Hematopoietic multipotent progenitor cell treated with erythropoietin and hydrocortisone succinate and interleukin-3 and kit ligand, for 4 days (in vitro differentiated cells): Measurements from ENCODE around the gene LGALS14.
A peak's percentile ranks its signal among the peaks of the same experiment; 100 is the strongest.
"Not testable (repeated sequence)": the region's sequence is repeated elsewhere in the genome, so short reads cannot be mapped to it uniquely, and the experiment has no call there.

Source experiments
- DNase-seq: peaks from one replicate; pipeline ENCODE4 v3.0.0-alpha.2; 2015

Gene LGALS14, protein sequence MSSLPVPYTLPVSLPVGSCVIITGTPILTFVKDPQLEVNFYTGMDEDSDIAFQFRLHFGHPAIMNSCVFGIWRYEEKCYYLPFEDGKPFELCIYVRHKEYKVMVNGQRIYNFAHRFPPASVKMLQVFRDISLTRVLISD

GRCh38 chr19:39704181-39705044 lies at the start of gene LGALS14:
TSS of gene LGALS14 (plus strand) at chr19:39704481. CDS start at chr19:39704529, 48 bp downstream.
- no peak for DNase-seq

DNA sequence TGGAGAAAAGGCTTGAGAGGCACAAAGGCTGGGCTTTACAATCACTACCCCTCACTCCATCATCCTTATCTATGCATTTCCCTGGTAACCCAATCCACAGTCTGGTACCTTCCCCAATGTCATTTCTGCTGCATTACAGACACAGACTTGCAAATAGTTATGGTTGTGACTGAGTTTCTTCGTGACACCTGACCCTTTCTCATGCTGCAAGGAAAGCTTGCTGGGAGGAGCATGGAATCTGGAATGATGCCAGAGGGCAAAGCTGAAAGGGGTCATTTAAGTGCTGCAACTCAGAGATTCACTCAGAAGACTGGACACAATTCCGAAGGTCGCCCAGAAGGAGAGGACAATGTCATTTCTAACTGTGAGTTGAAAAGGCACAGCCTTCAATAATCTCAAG lies 48.7 kb upstream of the LGALS14 start, which contains the start of gene LGALS16:
Gene LGALS16 (plus strand): TSS at position 301 of the 400 bp plus-strand sequence. CDS start 49 bp downstream, at position 350.
- no peak for DNase-seq

DNA sequence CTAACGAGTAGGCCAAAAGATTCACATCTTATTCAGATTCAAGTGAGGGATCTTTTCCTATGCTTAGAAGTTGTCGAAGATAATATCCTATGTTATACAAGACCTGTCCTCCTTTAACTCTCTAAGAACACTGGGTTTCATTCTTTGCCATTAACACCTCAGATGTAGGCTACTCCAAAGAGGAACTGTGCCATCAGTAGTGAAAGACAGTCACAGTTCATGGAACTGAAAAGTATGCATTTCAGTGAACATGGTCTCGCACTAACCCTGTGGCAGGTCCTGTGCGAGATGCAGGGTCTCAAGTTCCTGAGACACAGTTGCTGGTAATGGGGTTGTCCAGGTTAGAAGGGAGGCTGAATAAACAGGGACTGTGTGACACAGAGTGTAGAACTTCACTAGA lies 44.5 kb upstream of the LGALS14 start:
- DNase-seq = no peak

- no peak for DNase-seq
These were observed 43.6 kb upstream of the LGALS14 start for GRCh38 chr19:39660661-39661060.

DNA sequence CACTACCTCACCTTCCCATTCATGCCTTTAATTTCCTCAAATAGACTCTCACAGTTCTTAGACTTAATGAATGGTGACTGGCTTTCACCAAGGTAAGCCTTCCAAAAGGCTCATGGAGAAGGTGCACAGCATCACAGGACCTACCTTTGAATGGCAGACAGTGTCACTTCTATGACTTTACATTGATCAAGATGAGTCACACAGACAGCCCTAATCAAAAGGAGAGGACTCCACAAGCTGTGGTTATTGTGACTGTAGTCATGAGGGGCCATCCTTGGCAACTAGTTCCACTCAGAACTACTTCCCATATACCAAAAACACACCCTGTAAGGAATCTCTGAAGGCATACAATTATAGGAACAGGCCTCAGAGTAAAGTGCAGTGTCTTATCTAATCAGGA lies 42.7 kb upstream of the LGALS14 start:
- no peak for DNase-seq

GRCh38 chr19:39669860-39670259 lies 34.4 kb upstream of the LGALS14 start:
- DNase-seq = not testable (repeated sequence)

GRCh38 chr19:39670998-39671397 lies 33.3 kb upstream of the LGALS14 start:
- DNase-seq = no peak

DNA sequence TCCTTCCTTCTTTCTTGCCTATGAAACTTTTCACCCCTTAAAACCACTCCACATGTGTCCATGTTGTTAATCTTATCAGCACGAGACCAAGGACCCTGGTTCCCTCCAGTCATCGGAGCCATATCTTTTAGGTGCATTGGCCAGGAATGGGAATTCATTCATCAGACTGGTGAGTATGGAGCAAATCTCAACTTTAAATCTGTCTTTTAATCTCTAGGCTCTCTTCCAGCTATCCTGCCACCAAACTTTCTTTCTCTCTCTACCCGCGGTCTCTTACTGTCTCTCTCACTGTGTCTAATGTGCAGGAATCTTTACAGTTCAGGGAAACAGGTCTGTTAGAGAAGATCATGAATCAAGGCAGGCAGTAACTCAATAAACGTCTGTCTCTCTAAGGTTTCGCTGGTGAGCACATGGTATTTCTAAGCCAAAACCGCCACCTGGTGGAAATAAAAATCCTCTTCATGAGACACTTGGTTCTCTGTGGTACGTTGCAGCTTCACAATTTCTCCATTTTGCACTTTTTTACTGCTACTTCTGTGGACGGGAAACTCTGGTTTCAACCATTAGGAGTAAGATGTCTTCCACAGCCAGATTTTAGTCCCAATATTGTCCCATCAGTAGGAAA lies 32.4 kb upstream of the LGALS14 start:
- peak; percentile 84 for DNase-seq

DNA sequence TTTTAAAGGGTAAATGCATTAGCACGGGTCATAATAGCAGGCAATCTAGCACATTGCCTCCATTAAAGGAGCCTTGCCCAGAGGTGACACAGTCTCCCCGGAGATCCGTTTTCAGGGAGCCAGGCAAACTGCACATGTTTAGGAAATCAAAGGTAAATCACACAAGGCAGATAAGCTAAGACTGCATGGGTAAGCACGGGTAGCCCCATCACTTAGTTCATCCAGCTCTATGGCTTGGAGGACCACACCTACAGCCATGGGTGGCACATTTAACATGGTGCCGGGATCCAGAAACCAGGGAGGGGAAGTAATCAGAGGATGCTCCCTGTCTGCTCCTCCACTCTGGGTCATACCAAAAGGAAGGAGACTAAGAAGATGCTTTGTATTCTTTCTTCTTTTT lies 31.8 kb upstream of the LGALS14 start:
- no peak for DNase-seq

- DNase-seq = peak; percentile 63
These were observed 30.4 kb upstream of the LGALS14 start for GRCh38 chr19:39673862-39674261.

DNA sequence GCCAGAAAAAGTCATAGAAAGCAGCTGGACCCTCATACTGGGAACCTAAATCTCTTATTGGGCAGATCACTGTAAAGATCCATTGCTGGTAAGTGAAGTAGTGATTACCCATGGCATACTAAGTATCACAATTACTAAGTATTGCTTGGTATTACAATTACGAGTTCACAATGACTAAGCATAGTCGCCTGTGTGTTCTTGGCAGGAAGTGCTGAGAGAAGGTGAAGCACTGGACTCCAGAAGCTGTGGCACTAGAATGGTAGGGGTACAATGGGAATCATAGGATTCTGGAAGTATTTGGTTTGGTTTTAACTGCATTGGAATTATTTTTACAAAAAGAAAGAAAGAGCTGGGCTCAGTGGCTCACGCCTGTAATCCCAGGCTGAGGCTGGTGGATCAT lies 28.3 kb upstream of the LGALS14 start:
- DNase-seq = peak; percentile 35

GRCh38 chr19:39677961-39678889 lies 26.1 kb upstream of the LGALS14 start:
- DNase-seq = no peak

DNA sequence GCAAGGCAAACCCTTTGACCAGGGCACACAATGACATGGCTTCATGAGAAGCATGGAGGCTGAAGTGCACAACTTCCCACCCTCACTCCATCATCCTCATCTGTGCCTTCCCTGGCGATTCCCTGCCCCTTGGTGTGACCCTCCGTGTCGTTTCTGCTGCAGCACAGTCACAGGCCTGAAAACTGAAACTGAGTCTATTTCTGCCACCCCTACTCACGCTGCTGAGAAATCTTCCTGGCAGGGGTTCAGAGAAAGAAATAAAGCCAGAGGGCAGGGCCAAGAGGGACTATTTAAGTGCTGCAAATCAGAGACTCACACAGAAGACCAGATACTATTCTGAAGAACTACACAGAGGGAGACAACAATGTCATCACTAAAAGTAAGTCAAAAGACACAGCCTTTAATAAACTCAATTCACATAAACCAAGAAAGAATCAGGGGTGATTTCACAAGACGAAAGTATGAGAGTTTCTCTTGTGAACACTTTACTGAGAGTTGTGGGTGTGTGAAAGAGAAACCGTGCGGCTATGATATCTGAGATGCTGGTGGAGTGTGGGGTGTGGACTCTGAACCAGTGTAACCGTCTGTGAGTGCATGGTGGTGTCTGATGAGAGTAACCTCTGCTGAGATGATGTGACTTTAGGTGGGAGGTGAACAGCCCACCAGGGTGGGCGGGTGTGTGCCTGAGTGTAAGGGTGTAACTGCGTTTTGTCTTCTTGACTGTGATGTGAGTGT lies 25.1 kb upstream of the LGALS14 start:
- DNase-seq = no peak

DNA sequence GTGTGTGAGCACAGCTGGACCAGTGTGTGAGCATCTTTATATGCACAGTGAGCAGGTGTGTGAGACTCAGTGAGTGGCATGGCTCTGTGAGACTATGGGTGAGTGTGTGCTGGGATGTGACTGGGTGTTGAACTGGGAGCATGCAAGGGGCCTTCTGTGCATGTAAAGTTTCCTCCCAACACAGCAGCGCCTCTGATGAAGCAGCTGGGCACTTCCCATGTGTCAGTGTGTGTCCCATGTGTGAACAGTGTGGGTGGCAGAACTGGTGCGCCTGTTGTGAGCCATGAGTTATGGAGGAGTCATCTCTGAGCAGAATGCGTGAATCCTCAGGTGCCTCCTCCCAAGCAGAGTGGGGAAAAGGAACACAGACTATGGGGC lies 24.5 kb upstream of the LGALS14 start:
- no peak for DNase-seq

- DNase-seq = no peak
These were observed 23.7 kb upstream of the LGALS14 start for GRCh38 chr19:39680593-39680992.

- DNase-seq = no peak
These were observed 22.9 kb upstream of the LGALS14 start for GRCh38 chr19:39681416-39681815.

- DNase-seq = no peak
These were observed 20.0 kb upstream of the LGALS14 start for GRCh38 chr19:39684267-39684666.

DNA sequence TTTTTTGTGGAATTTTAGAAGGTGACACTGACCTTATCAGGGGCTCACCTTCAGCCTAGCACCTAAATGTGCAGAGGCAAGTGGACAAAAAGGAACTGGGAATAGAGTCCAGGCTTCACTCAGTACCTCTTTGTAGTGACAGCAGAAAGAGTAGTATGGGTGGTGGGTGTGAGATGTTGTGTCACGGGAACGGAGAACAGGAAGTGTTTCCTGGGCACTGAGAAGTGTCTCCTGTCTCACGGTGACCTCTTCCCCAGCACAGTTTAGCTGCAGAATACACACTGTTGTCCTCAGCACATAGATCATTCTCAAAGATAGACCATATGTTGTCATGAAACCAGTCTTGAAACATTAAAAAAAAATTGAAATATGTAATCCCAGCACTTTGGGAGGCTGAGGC lies 17.5 kb upstream of the LGALS14 start:
- DNase-seq = no peak

GRCh38 chr19:39688637-39689036 lies 15.6 kb upstream of the LGALS14 start:
- peak; percentile 16 for DNase-seq

DNA sequence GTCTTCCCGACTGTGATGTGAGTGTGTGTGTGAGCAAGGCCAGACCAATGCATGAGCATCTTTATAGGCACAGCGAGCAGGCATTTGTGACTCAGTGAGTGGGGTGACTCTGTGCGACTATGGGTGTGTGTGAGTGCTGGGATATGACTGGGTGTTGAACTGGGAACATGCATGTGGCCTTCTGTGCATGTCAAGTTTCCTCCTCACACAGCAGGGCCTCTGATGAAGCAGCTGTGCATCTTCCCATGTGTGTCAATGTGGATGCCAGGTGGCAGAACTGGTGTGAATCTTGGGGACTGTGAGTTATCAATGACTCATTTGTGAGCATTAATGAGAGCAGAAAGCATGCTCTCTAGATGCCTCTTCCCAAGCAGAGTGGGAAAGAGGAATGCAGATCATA lies 12.1 kb upstream of the LGALS14 start:
- no peak for DNase-seq

GRCh38 chr19:39692822-39693221 lies 11.5 kb upstream of the LGALS14 start:
- no peak for DNase-seq

DNA sequence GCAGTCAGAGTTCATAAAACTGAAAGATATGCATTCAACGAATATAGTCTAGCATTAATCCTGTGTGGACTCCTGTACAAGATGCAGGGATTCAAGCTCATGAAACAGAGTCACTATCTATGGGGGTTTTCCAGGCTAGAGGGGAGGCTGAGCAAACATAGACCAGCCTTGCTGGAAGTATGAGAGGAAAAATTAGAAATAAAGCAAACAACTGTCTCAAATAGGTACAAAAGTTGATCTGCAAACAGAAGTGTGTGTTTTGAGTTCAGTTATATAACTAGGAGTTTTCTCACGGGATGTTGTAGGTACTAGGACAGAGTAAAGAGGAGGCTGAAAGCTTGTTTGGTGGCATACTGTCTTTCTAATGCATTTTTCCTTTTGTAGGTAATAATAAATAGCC lies 8.5 kb upstream of the LGALS14 start:
- DNase-seq = no peak
